GM19452 (cell line): ENCODE data around the gene SYT9.

Source experiments
- ATAC-seq: cut with Tn5 transposase; IDR thresholded peaks from one replicate; pipeline ENCODE4 v1.9.1; 2021; ENCODE audit not compliant: unreplicated experiment

The SYT9 gene

GRCh38 chr11:7270233-7270865 lies 18.6 kb downstream of the SYT9 start:
- ATAC-seq, result no peak

DNA sequence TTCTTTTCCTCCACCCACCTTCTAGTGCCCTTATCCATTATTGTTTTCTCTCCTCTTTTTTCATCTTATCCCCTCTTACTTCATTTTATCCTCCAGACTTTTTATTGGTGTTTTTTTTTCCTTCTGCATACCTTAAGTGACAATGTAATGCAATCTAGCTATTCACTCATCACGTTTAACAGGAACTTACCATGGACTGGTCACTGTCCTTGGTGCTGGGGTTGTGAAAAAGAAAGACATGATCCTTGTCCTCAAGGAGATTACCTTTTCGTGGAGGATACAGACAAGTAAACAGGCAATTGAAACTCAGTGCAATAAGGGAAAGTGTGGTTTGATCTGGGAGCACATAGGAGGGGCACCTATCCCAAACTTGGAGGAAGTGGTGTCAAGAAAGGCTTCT lies 20.7 kb downstream of the SYT9 start:
- no peak for ATAC-seq

DNA sequence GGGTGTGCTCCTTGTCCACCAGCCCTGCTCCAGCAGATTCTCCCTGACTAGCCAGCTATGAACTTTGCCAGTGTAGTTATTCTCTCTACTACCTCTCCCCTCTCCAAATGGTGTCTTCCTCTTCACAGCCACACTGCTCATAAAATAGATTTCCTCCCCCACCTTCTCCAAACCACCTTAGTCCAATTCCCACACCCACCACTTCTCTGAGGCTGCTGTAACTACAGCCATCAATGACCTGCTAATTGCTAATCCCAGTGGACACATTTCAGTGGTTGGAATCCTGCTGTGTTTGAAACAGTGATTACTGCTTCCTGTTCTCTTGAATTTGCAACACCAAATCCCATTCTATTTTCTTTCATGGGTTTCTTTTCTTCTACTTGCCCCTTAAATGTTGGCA lies 23.4 kb downstream of the SYT9 start:
- no peak for ATAC-seq

DNA sequence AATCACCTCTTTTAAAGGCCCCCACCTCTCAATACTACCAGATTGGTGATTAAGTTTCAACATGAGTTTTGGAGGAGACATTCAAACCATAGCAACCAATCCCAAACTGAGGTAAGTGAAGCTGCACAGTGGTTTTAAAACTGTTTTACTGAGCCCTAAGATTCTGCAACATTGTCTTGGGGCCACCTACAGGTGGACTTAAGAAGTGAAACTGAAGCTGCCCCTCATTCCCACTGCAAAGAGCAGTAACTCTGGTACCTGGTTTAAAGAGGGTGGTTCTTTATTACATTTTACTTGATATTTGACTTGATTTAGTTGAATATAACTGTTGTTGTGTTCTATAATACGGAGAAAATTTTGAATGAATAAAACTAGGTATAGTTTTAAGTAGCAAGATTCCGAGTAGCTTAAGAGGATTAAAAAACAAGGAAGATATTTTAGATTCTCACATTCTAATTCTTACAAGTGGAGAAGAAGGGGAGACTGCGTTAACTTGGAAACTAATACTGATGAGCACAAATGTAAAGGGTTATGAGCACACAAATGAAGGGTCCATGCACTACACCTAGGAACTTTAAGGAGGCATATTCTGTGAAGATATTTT lies 26.7 kb downstream of the SYT9 start:
- no peak for ATAC-seq

GRCh38 chr11:7279676-7280075 lies 28.0 kb downstream of the SYT9 start:
- ATAC-seq, result no peak

DNA sequence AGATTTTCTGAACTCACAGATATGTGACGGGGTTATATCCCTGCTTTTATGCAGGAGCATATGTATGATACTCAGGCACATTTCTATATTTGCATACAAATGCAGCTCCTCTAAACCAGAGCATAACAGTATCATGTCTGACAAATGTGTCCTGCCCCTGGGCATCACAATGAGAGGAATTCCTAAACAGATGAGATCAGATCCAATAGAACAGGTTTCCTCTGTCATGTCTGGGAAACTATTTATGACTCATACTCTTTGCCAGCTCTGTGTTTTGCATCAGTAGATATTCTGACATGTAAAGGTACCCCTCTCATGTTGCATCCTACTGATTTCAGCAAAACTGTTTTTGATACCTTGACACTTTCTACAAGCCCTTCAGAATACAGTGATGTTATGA lies 29.4 kb downstream of the SYT9 start:
- no peak for ATAC-seq

- no peak for ATAC-seq
Observed at GRCh38 chr11:7281809-7282208, 30.1 kb downstream of the SYT9 start.

DNA sequence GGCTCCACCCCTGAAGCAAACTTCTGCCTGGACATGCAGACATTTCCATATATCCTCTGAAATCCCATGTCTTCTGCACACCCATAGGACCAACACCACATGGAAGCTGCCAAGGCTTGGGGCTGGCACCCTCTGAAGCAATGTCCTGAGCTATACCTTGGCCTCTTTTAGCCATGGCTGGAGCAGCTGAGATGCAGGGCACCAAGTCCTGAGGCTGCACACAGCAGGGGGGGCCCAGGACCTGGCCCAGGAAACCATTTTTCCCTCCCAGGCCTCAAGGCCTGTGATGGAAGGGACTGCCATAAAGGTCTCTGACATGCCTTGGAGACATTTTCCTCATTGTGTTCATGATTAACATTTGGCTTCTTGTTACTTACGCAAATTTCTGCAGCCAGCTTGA lies 34.5 kb downstream of the SYT9 start:
- ATAC-seq, result no peak

- no peak for ATAC-seq
Observed at GRCh38 chr11:7291100-7291829, 39.6 kb downstream of the SYT9 start.

- no peak for ATAC-seq
Observed at GRCh38 chr11:7292922-7293321, 41.2 kb downstream of the SYT9 start.

GRCh38 chr11:7299393-7299792 lies 47.7 kb downstream of the SYT9 start:
- ATAC-seq, result no peak

DNA sequence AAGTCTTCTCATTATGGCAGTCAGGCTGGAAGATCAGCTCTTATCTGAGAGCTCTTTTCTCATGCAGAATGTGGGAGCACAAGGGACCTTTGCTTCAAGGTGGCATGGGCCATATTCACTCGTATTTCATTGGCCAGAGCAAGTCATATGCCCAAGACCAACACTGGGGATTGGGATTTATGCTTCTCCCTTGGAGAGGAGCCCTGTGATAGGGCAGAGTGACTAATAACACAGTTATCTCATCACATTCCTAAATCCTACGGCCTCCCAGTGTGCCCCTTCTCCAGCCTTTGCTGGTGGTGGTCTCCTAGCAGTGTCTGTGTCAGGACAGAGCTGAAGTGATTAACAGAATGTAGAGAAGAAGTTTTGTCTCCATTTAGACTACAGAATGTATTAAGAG lies 48.6 kb downstream of the SYT9 start:
- ATAC-seq, result no peak

DNA sequence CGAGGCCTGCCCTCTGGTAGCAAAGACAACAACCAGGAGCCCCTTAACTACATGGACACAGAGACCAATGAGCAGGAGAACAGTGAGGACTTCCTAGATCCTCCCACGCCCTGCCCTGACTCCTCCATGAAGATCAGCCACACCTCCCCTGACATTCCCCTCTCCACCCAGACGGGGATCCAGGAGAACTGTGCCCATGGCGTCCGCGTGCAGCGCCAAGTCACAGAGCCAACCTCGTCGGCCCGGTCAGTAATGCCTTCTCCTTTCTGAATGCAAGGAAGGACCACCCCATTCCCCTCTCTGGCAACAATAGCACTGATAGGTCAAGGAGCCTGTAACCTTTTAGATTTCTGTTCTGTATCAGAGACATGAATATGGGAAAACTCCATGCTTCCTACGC lies 51.4 kb downstream of the SYT9 start:
- no peak for ATAC-seq

DNA sequence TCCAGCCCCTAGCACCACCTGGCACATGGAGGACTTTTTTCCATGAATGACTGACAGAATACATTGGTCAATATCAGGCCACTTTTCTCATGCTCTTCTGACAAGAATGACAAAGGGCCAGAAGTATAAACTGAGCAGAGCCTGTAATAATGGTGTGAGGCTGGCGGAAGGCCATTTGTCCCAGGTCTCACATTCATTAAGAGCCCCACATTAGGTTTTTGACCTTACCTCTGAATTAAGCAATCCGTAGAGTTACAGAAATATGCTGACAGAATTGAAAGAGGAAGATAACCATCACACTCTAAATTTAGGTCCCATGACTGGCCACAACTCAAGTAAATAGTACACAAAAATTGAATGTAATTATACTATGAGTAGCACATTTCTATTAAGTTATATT lies 55.2 kb downstream of the SYT9 start:
- ATAC-seq, result no peak

DNA sequence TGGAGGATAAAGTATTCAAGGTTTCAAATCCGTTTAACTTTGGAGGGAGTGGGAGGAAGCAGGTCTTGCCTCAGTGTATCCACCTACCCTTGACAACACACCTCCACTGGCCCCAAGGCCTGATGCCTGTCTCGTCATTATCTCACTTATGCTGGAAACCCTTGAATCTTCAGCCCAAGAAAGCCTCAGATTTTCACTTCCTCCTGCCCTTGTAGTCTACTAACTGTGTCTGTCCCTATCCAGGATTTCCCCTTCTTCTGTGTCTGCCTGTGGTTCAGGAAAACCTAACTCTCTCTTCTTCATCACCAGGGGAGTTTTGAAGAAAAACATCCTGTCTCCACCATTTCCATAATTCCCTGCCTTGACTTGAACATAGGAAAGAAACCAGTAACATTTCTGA lies 56.1 kb downstream of the SYT9 start:
- no peak for ATAC-seq

DNA sequence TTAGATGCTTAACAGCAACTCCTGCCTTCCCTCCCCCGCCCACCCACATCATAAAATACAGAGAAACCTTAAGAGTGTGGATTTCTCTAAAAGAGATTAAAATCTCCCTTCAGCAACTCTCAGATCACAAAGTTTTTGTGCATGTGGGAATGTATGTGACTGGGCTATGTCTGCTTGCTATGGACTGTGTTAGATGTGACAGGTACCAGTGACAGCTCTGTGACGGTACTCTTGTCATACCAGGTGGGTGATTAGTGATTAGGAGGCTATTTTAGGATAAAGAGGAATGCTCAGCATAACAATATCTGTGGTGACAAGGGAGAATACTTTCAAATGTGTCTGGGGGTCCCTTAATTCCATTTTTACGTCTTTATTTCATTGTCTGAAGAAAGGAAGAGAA lies 60.2 kb downstream of the SYT9 start:
- ATAC-seq, result no peak

GRCh38 chr11:7314811-7315604 lies 63.3 kb downstream of the SYT9 start:
- no peak for ATAC-seq

DNA sequence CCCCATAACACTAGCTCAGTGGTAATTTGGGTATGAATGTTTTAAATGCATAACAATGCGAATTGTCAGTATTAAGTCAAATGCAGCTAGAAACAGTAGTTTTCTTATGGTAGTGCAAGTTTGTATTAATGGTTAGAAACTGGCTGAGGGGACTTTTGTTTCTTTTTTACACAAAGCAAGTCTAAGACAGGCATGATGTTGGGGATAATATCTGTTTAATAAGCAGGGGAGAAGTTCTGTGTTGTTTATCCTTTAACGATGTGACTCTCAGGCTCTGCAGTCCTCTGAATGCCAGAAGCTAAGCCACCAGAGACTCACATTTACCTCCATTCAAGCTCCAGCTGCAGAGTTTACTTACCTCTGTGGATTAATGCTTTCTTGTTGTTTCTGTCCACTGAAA lies 67.8 kb downstream of the SYT9 start:
- no peak for ATAC-seq

DNA sequence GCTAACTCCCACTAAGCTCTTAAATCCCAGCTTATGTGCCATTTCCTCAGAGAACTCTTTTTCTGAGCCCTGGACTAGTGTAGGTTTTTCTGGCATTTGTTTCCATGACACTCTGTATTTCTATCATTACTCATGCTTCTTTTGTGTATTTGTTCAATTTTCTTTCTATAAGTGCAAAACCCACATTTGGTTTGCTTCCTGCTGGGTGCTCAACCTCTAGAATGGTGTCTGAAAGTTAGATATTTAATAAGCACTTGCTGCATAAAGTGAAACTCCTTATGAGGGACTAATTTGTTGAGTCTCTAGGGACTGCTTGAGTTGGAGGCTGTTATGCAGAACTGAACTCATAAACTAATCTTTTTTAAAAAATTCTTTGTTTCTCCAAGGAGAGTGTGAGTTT lies 68.6 kb downstream of the SYT9 start:
- no peak for ATAC-seq

- no peak for ATAC-seq
Observed at GRCh38 chr11:7321473-7322450, 70.1 kb downstream of the SYT9 start.

DNA sequence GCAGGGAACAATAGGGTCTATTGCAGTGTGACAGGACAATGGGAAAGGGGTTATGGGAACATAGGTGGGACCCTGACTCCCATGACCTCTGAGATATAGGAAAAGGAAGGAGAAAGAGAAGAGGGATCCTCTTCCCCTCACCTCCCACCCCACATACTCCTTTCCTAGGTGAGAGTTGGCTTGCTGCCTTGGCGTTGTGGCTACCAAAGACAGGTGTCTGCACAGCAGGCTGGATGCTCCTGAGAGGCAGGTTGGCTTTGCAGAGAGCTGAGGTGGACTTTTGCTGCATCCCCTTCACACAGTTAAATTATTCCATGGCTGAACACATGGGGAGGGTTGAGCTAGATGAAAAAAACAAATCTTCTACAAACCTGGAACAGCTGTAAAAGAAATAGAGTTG lies 80.7 kb downstream of the SYT9 start:
- ATAC-seq, result no peak
